Lung (tissue), 12 donors: ENCODE measurements around the gene NRBF2. TPM values are rescaled to one million over a fixed set of nuclear protein-coding genes. Genes with fewer than 3 reads are reported as not detected.

Experiments used
- ATAC-seq: fragments of 200-7000 bp; cut with Tn5 transposase; one replicate; pipeline ENCODE4 v1.9.1; 2020; ENCODE audit warnings: moderate number of reproducible peaks; ENCODE audit not compliant: insufficient read depth, low FRiP score
- DNase-seq, 3 donors: peaks; one replicate each; pipeline ENCODE4 v3.0.0-alpha.2; 2013 to 2017
- H3K27ac ChIP-seq, 2 donors: one replicate each; pipeline ENCODE4 v1.5.1; 2013; ENCODE audit warnings: mild to moderate bottlenecking in 2 of 2, moderate library complexity in 2 of 2, control low read depth in 1 of 2, inconsistent platforms in 1 of 2, low read depth in 1 of 2, low read length in 1 of 2
- H3K27me3 ChIP-seq, 3 donors: one replicate each; pipeline ENCODE4 v1.5.1; 2013; ENCODE audit warnings: low read length in 2 of 3; ENCODE audit not compliant: control insufficient read depth in 3 of 3, insufficient read depth in 3 of 3
- H3K36me3 ChIP-seq, 4 donors: one replicate each; pipeline ENCODE4 v1.5.1; 2013; ENCODE audit warnings: low read length in 4 of 4, mild to moderate bottlenecking in 1 of 4, moderate library complexity in 1 of 4; ENCODE audit not compliant: control insufficient read depth in 4 of 4, insufficient read depth in 4 of 4
- H3K4me1 ChIP-seq, 5 donors: one replicate each; pipeline ENCODE4 v1.5.1; 2013; ENCODE audit warnings: low read length in 5 of 5, mild to moderate bottlenecking in 2 of 5, moderate library complexity in 1 of 5; ENCODE audit not compliant: control insufficient read depth in 5 of 5, insufficient read depth in 5 of 5
- H3K4me3 ChIP-seq: one replicate; pipeline ENCODE4 v1.5.1; 2013; ENCODE audit warnings: mild to moderate bottlenecking, control low read depth, moderate library complexity
- H3K9ac ChIP-seq, 2 donors: one replicate each; pipeline ENCODE4 v1.5.1; 2013; ENCODE audit warnings: low read length in 2 of 2, control low read depth in 1 of 2; ENCODE audit not compliant: insufficient read depth in 1 of 2
- H3K9me3 ChIP-seq, 4 donors: one replicate each; pipeline ENCODE4 v1.5.1; 2013; ENCODE audit warnings: low read length in 3 of 4, mild to moderate bottlenecking in 1 of 4, moderate library complexity in 1 of 4; ENCODE audit not compliant: control insufficient read depth in 4 of 4, insufficient read depth in 3 of 4
- WGBS, 2 donors: extraction: QIAGEN DNeasy Blood & Tissue Kit; methylation state at CpG; one replicate each; pipeline ENCODE4 v1.1.7; 2013; 5-methylcytosine and 5-hydroxymethylcytosine counted together
- polyA plus RNA-seq, 2 donors: library from polyadenylated mRNA; stranded (reverse); fragments of 200-250 nt; gene quantifications; one replicate each; pipeline ENCODE4 v1.2.1, GENCODE V29; 2013
- total RNA-seq, 2 donors: library from RNA; depleted of rRNA in 1 of 2; stranded (reverse); fragments of >200 nt in 1 of 2; gene quantifications; one replicate each; pipeline ENCODE4 v1.2.1, GENCODE V29; 2014 to 2021
- TF ChIP-seq, protein P1 (sequence below): IDR thresholded peaks from 2 replicates; pipeline ENCODE4 v1.5.1; 2012; ENCODE audit warnings: mild to moderate bottlenecking; ENCODE audit errors: control extremely low read depth, extremely low read depth
- donor health status: control.
- donor health status: control.
- donor health status: Bipolar disorder and iron deficiency.
- donor health status: healthy.
- donor health status: DM: yes; HTN: yes; CAD: no.

Gene NRBF2
- total and polyA plus RNA-seq, 4 donors: 11.2 to 25.1 (median 19.9) TPM

DNA sequence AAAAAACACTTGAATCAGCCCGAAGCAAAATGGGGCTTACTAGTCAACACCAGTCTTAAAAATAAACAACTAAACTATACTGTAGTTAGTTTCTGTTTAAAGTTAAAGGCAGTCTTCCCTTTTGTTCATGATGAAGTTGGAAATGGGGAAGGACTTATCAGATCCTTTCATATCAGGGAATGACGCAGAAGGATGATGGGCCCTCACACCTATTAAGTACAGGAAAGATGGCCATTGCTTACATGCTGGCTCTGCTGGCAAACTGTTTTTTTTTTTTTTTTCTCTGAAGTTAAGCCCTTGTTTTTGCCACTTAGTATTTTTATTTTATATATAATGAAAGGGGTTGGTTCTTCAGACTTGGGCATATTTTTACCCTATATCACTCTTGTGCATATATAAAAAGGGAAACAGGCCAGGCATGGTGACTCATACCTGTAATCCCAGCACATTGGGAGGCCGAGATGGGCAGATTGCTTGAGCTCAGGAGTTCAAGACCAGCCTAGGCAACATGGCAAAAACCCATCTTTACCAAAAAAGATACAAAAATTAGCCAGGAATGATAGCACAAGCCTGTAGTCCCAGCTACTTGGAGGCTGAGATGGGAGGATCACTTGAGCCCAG is 16.6 kb upstream of the NRBF2 start:
- TF ChIP-seq, protein P1, sequence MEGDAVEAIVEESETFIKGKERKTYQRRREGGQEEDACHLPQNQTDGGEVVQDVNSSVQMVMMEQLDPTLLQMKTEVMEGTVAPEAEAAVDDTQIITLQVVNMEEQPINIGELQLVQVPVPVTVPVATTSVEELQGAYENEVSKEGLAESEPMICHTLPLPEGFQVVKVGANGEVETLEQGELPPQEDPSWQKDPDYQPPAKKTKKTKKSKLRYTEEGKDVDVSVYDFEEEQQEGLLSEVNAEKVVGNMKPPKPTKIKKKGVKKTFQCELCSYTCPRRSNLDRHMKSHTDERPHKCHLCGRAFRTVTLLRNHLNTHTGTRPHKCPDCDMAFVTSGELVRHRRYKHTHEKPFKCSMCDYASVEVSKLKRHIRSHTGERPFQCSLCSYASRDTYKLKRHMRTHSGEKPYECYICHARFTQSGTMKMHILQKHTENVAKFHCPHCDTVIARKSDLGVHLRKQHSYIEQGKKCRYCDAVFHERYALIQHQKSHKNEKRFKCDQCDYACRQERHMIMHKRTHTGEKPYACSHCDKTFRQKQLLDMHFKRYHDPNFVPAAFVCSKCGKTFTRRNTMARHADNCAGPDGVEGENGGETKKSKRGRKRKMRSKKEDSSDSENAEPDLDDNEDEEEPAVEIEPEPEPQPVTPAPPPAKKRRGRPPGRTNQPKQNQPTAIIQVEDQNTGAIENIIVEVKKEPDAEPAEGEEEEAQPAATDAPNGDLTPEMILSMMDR: no peak
- Histone ChIP-seq H3K27ac (peak overlapping the region in 1 of 2 donors; percentile 81), H3K9me3 (no peaks in the 10 kb centered on the region), H3K4me3 (no peak overlapping the region), H3K9ac (no peak overlapping the region), H3K4me1 (peaks cover 3 to 32% (median 12%) of the 10 kb centered on the region in 5 donors), H3K27me3 (no peaks in the 10 kb centered on the region), H3K36me3 (no peaks in the 10 kb centered on the region)
- 92% methylated on average over 3 of the region's 3 CpGs for WGBS, 2 donors
- ATAC-seq (no peak), DNase-seq (no peak)

DNA sequence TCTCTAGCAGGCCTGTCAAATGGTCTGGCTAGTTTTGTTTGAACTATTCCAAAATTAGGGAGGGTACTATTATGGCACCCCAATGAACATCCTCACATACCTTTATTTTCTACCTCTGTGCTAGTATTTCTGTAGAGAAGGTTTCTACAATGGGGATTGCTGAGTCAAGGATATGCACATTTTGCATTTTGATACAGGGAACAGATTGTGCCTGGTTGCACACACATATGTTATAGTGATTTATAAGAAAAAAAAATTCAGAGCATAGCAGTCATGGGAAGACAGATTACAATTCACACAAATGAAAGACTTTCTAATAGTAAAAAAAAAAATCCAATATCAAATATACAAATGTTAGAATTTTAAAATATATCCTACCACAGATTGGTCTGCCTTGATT is 14.1 kb upstream of the NRBF2 start:
- TF ChIP-seq, protein P1: no peak
- Histone ChIP-seq H3K4me3 (no peak overlapping the region), H3K4me1 (peaks cover 3 to 29% (median 12%) of the 10 kb centered on the region in 5 donors), H3K27ac (no peak overlapping the region), H3K36me3 (no peaks in the 10 kb centered on the region), H3K9me3 (no peaks in the 10 kb centered on the region), H3K9ac (no peak overlapping the region), H3K27me3 (no peaks in the 10 kb centered on the region)
- DNase-seq: no peak
- no peak for ATAC-seq

DNA sequence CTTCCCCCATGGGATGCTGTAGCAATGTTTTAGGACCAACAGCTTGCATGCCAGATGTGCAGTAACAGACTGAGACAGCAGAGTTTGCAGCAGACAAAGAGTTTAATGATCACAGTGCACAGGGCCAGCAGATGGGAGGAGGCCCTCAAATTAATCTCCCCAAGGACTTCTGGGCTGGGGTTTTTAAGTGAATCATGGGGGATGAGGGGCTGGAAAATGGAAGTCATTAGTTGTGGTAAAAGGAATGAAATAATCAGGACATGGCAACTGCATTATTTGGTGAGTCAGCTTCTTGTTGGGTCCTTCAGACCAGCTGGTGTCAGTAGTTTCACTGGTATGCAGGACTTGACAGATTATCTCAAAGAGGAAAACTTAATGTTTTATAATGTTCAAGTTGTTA is 12.6 kb upstream of the NRBF2 start:
- no peak overlapping the region for H3K27ac ChIP-seq
- peak; percentile 8 for ATAC-seq
- H3K9me3 ChIP-seq: no peaks in the 10 kb centered on the region
- no peak overlapping the region for H3K4me3 ChIP-seq
- TF ChIP-seq, protein P1: no peak
- no peaks in the 10 kb centered on the region for H3K36me3 ChIP-seq
- H3K4me1 ChIP-seq: peaks cover 0 to 22% (median 4%) of the 10 kb centered on the region in 5 donors
- no peaks in the 10 kb centered on the region for H3K27me3 ChIP-seq
- peak; percentile 24 to 67 (median 61) for DNase-seq
- no peak overlapping the region for H3K9ac ChIP-seq
